BJ (cell line): Measurements from ENCODE around the gene LENG1. TPM values are rescaled to one million over a fixed set of nuclear protein-coding genes. Genes with fewer than 3 reads are reported as not detected.

Source experiments
- CTCF ChIA-PET: fragments of 350-600 bp; formaldehyde crosslinking; extraction: SDS; loops from one replicate; lab custom pipeline; 2021; ENCODE audit warnings: antibody characterized with exemption, inconsistent platforms; lab: Yijun Ruan, JAX
- POLR2A ChIA-PET: fragments of 300-600 bp; sonication (Branson Sonifier 250); formaldehyde crosslinking; extraction: SDS; loops from one replicate; lab custom pipeline; 2021; ENCODE audit warnings: antibody characterized with exemption; lab: Charles Lee
- DNase-seq: peaks from one replicate; pipeline ENCODE4 v3.0.0-alpha.2; 2011; ENCODE audit warnings: low read depth
- H3K27me3 ChIP-seq: 2 replicates; pipeline ENCODE4 v1.6.0; 2011; ENCODE audit warnings: low read length; ENCODE audit not compliant: control insufficient read depth, insufficient read depth
- H3K36me3 ChIP-seq: 2 replicates; pipeline ENCODE4 v1.5.1; 2011; ENCODE audit warnings: low read length; ENCODE audit not compliant: control insufficient read depth, insufficient read depth
- H3K4me3 ChIP-seq: 2 replicates; pipeline ENCODE4 v1.5.1; 2011; ENCODE audit warnings: low read depth, mild to moderate bottlenecking, control low read depth, low read length
- CTCF ChIP-seq: IDR thresholded peaks from 2 replicates; pipeline ENCODE4 v1.5.1; 2011; ENCODE audit warnings: low read depth, mild to moderate bottlenecking, control low read depth, inconsistent platforms, low read length, moderate library complexity; ENCODE audit not compliant: insufficient read depth
- polyA plus RNA-seq: library from polyadenylated mRNA; depleted of rRNA; stranded (reverse); fragments of >200 nt; gene quantifications from 2 replicates; pipeline ENCODE4 v1.2.3, GENCODE V29; 2011; rRNA removed

The LENG1 gene
- polyA plus RNA-seq, 1 experiment, result 4.4 TPM

- H3K4me3 ChIP-seq, result no peak overlapping the region
- no peaks in the 10 kb centered on the region for H3K27me3 ChIP-seq
- DNase-seq, result no peak
- POLR2A ChIA-PET, result no interaction called here
- CTCF ChIA-PET, result no interaction called here
- no peak for TF ChIP-seq CTCF
- peaks cover 26% of the 10 kb centered on the region for H3K36me3 ChIP-seq
Observed at GRCh38 chr19:54105796-54106195, 53.7 kb downstream of the LENG1 start.

Other genes starting within 250 kb of the LENG1 start
- 0.01 and 0.02 TPM in 2 replicates for gene CACNG8, start 196.8 kb downstream of the LENG1 start, polyA plus RNA-seq
- gene CACNG6, start 168.1 kb downstream of the LENG1 start, polyA plus RNA-seq, result 0.04 TPM in 2 replicates
- gene VSTM1, start 95.8 kb downstream of the LENG1 start, polyA plus RNA-seq, result not detected in 2 replicates
- not detected in 2 replicates for gene TARM1, start 78.4 kb downstream of the LENG1 start, polyA plus RNA-seq
- 0.27 and 0.66 TPM in 2 replicates for gene OSCAR, start 58.9 kb downstream of the LENG1 start, polyA plus RNA-seq
- 26.6 and 45.8 TPM in 2 replicates for gene NDUFA3, start 56.9 kb downstream of the LENG1 start, polyA plus RNA-seq
- 15.3 and 18.8 TPM in 2 replicates for gene TFPT, start 44.1 kb downstream of the LENG1 start, polyA plus RNA-seq
- 27.7 and 39.4 TPM in 2 replicates for gene PRPF31, start 44.0 kb downstream of the LENG1 start, polyA plus RNA-seq
- gene CNOT3, start 22.0 kb downstream of the LENG1 start, polyA plus RNA-seq, result 6.2 and 6.3 TPM in 2 replicates
- 0.54 and 0.55 TPM in 2 replicates for gene TMC4, start 13.4 kb upstream of the LENG1 start, polyA plus RNA-seq
- gene MBOAT7, start 29.9 kb upstream of the LENG1 start, polyA plus RNA-seq, result 75.1 and 101 TPM in 2 replicates
- 36.2 and 53.9 TPM in 2 replicates for gene TSEN34, start 31.6 kb upstream of the LENG1 start, polyA plus RNA-seq
- gene RPS9, start 41.1 kb upstream of the LENG1 start, polyA plus RNA-seq, result 2,387 and 3,504 TPM in 2 replicates
- gene LILRB3, start 63.3 kb upstream of the LENG1 start, polyA plus RNA-seq, result not detected in 2 replicates
- gene LILRA6, start 83.1 kb upstream of the LENG1 start, polyA plus RNA-seq, result not detected in 2 replicates
- not detected in 2 replicates for gene LILRB5, start 97.6 kb upstream of the LENG1 start, polyA plus RNA-seq
- gene LILRB2, start 121.4 kb upstream of the LENG1 start, polyA plus RNA-seq, result not detected in 2 replicates
- not detected in 2 replicates for gene LILRA5, start 153.4 kb upstream of the LENG1 start, polyA plus RNA-seq
- gene LILRA4, start 179.4 kb upstream of the LENG1 start, polyA plus RNA-seq, result not detected in 2 replicates
- not detected in 2 replicates for gene LAIR1, start 205.2 kb upstream of the LENG1 start, polyA plus RNA-seq